SK-N-SH treated with all-trans-retinoic acid at 6 μM for 48 hours (cell line): ENCODE measurements around the gene PRSS53.

ENCODE experiments used
- ARNTL ChIP-seq: fragments of 450-650 bp; formaldehyde crosslinking; IDR thresholded peaks from 2 replicates; pipeline ENCODE4 v1.5.0; 2020; ENCODE audit warnings: low read depth, mild to moderate bottlenecking, moderate library complexity, borderline replicate concordance
- BACH2 ChIP-seq: fragments of 250-450 bp; sonication (Bioruptor Pico); IDR thresholded peaks from 2 replicates; pipeline ENCODE4 v1.9.0; 2021; ENCODE audit warnings: mild to moderate bottlenecking, borderline replicate concordance
- CREB5 ChIP-seq: fragments of 250-450 bp; sonication (Bioruptor Pico); IDR thresholded peaks from 2 replicates; pipeline ENCODE4 v1.5.1; 2020; ENCODE audit warnings: low read depth, mild to moderate bottlenecking, moderate library complexity
- CSDC2 ChIP-seq: fragments of 250-450 bp; sonication (Bioruptor Pico); IDR thresholded peaks from 2 replicates; pipeline ENCODE4 v1.5.0; 2020; ENCODE audit warnings: mild to moderate bottlenecking, moderate library complexity
- PATZ1 ChIP-seq: fragments of 250-450 bp; sonication (Bioruptor Pico); IDR thresholded peaks from 2 replicates; pipeline ENCODE4 v1.8.0; 2020; ENCODE audit warnings: mild to moderate bottlenecking, moderate library complexity, borderline replicate concordance
- POU6F1 ChIP-seq: fragments of 250-450 bp; sonication (Bioruptor Pico); IDR thresholded peaks from 2 replicates; pipeline ENCODE4 v1.8.0; 2021; ENCODE audit warnings: low read depth, mild to moderate bottlenecking, moderate library complexity, borderline replicate concordance
- SNAI2 ChIP-seq: fragments of 250-450 bp; sonication (Bioruptor Pico); IDR thresholded peaks from 2 replicates; pipeline ENCODE4 v1.5.0; 2020; ENCODE audit warnings: mild to moderate bottlenecking, moderate library complexity
- ZC3H10 ChIP-seq: fragments of 250-450 bp; sonication (Bioruptor Pico); IDR thresholded peaks from 2 replicates; pipeline ENCODE4 v1.5.1; 2021; ENCODE audit warnings: mild to moderate bottlenecking, moderate library complexity
- ZFP3 ChIP-seq: fragments of 250-450 bp; sonication (Bioruptor Pico); IDR thresholded peaks from 2 replicates; pipeline ENCODE4 v1.5.0; 2020; ENCODE audit warnings: mild to moderate bottlenecking, moderate library complexity
- ZNF565 ChIP-seq: fragments of 450-650 bp; formaldehyde crosslinking; conservative IDR thresholded peaks from 2 replicates; pipeline ENCODE4 v1.5.0; 2020; ENCODE audit warnings: low read depth, mild to moderate bottlenecking, moderate library complexity

- TF ChIP-seq ZFP3 (CRISPR knock-in tag) (no peak), CREB5 (CRISPR knock-in tag) (no peak), SNAI2 (CRISPR knock-in tag) (no peak), PATZ1 (no peak), CSDC2 (CRISPR knock-in tag) (no peak), POU6F1 (no peak), BACH2 (CRISPR knock-in tag) (no peak), ARNTL (CRISPR knock-in tag) (no peak), ZC3H10 (CRISPR knock-in tag) (no peak), ZNF565 (no peak)
Observed at GRCh38 chr16:31106509-31107464, 18.0 kb upstream of the PRSS53 start.
